GM18858 (cell line): ENCODE measurements around the gene PHEX.

ENCODE experiments used
- ATAC-seq: cut with Tn5 transposase; IDR thresholded peaks from one replicate; pipeline ENCODE4 v1.9.1; 2021; ENCODE audit not compliant: unreplicated experiment

The PHEX gene

GRCh38 chrX:22039541-22039940 is 7.4 kb downstream of the PHEX start:
- no peak for ATAC-seq

- no peak for ATAC-seq
Measured at GRCh38 chrX:22040184-22040583, 8.1 kb downstream of the PHEX start.

- no peak for ATAC-seq
Measured at GRCh38 chrX:22041907-22042530, 9.9 kb downstream of the PHEX start.

DNA sequence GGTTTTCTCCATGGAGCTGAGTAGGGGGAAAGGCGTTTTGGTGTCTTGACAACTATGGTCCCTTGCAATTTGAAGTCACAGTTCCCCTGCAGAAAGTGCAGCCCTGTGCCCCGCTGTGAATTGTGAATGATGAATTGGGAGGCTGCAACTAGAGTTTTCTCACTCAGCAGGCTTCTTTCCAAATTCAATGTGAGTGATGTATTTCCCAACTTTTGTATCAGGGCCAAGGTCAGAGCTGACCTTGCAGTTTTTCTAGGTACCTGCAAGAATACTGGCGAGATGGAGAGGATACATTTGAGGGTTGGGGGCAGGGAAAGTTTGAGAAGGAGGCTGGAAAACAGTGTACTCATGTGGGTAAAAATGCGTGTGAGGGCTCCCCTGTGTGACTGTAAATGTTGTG is 11.7 kb downstream of the PHEX start:
- ATAC-seq: no peak

DNA sequence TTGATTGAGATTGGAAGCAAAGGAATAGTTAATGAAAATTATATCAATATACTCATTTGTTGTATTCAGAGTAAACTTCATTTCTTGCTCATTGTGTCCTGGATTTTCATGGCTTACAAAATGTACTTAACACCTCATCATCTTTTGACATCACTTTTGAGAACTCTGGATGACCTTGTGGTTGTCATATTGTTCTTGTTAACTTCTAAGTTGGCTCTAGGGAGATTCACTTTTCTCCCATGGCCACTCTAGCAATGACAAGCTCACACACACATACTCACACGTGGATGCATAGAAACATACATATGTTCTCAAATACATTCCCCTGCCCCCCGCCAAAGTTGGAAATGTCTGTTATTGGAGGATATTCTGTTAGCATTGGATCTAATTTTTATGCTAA is 15.3 kb downstream of the PHEX start:
- no peak for ATAC-seq

DNA sequence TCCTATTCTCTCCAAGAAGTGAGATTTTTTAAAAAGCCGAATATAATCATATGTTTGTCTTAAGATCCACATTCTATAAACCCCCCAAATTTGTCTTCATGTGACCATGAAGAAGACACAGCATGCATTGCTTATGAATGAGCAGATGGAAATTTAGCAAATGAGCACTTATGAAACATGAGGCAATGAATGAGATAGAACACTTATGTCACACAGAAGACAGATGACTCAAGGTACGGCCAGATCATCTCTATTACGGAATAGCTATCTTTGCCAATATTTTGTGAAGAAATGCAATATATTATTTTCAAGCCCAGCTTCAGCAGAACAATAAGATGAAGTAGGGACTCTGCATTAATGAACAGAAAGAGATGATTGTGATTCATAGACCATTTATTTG is 21.4 kb downstream of the PHEX start:
- ATAC-seq: no peak

DNA sequence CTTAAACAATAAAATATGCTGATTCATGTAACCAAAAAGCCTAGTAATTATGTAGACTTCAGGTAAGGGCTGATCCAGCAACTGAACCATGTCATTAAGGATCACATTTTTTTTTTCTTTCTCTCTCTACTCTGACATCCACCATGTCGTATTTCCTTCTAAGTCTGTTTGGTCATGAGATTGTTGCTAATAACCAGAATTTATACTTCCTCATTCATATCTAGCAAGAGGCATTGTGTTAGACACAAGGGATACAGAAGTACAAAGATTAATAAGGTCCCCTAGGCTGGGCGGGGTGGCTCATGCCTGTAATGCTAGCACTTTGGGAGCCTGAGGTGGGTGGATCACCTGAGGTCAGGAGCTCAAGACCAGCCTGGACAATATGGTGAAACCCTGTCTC is 24.1 kb downstream of the PHEX start:
- ATAC-seq: peak; percentile 33

DNA sequence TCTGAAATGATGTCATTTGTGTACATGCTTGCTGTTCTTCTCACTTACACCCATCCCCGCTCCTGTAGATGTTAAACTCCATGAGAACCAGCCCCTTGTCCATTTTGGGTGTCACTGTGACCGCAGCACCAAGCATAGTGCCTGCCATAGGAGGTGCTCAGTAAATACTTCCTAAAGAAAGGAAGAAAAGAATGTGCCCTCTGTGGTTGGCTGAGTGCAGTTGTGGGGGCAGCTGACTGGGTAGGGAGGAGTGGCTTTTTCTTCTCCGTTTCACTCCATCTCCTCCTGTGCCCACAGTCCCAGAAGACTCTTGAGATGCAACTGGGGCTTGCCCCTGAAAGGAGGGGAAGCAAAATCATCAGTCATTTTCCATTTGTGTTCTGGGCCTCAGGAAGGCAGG is 25.5 kb downstream of the PHEX start:
- no peak for ATAC-seq

DNA sequence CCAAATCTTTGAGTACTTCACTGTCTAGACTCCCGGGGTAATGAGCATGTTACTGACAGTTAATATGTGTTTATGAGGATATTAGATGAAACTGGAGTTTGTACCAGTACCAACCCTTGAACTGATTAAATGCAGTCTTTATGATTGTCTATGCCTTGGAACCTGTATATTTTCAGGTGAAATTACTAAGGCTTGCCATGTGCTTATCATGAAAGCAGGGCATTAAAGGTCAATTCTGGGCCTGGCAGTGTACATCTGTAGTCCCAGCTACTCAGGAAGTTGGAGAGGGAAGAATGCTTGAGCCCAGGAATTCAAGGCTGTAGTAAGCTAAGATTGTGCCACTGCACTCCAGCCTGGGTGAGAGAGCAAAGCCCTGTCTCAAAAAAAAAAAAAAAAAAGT is 27.6 kb downstream of the PHEX start:
- no peak for ATAC-seq

DNA sequence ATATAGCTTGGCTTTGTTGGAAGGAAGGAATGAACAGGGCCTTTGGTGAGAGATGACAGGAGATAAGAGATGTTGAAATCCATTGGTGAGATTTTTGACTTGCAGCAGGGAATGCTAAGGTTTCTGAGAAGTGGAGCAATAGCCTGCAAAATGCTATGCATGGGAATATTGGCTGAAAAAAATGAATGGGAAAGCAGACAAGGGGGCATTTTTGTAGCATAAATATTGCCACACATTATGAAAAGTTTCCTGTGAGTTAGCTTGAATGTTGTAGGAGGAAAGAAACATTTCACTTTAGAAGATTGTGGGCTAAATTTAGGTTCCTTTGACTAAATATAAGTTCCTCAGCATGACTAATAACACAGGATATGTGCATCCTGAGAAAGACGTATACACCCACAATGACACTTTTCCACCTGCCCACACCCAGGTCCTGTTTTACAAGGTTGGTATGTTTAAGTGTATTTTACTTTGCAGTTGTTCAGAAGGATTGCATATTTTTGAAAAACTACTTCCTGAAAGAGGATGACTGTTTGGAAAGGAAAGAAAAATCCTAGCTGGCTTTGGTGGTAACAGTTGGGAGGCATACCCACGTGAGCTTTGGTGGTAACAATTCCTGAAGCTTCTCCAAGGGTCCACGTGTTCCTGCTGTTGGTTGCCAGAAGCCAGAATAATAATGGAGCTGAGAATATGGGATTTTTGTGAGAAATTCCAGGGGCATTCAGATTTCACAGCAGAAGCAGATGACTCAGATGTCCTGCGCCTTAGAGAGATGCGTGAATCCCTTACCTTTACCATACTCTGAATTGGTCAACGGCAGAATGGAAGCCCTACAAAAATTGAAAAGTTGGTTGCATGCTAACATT is 28.5 kb downstream of the PHEX start:
- ATAC-seq: peak; percentile 59

GRCh38 chrX:22063284-22063683 is 31.2 kb downstream of the PHEX start:
- peak; percentile 82 for ATAC-seq

DNA sequence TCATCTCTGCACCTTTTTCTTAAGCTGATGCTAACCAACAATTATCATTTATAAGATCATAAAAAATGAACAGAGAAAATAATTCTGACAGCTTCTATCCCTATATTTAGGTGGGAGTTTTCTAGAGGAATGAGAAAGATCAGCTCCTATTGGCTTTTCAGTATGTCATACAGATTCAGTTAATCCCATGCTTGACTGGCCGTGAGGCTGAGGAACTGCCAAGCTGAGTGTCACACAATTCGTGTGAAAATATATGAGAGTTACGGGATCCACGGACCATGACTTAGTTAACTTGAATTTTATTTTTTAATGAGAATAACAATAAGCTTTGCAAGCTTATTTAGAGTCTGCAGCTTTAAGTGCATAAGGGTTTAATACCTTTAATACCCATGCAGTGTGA is 37.5 kb downstream of the PHEX start:
- ATAC-seq: no peak

- no peak for ATAC-seq
Measured at GRCh38 chrX:22073928-22074327, 41.8 kb downstream of the PHEX start.

DNA sequence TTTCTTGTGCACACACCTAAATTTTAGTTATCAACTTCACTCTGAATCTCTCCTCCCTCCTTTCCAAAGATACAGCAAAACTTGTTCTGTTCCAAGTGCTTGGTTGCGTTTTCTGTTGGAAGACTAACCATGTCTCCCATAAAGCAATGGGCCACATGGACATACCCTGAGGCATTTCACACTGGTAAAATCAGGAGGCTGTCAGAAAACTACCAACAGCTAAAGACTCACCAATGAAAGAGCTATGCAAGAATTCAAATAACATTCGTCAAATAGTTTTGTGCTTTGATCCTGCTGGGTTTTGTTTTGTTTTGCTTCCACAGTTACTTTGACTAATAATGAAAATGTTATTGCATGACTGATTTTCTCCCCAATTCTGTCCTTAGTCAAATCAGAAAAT is 46.0 kb downstream of the PHEX start:
- no peak for ATAC-seq

DNA sequence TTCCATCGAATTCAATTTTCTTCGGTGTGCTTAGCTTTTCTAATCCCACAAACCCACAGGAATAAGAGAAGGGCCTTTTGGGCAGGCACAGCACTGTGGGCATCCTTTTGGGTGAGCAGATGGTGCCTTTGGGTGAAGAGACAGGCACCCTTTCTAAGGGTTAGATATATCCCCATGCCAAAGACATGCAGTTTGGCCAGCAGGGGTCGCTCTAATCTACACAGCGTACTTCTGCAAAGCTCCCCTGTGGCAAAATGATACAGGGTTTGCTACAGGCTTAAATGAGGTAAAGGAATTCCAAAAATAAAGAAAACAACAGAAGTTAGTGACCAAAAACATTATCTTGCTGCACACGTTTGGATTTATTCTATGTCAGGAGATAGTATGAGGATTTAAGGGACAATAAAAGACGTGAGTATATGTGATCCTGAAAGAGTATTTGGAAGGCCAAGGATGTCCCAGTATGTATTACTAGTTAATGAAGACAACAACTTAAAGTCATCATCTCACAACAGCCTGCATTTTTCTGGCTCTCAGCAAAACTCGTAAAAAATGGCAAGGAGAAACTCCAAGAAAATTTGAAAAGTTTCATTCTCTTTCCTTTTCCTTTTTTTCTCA is 49.5 kb downstream of the PHEX start:
- ATAC-seq: peak; percentile 72

DNA sequence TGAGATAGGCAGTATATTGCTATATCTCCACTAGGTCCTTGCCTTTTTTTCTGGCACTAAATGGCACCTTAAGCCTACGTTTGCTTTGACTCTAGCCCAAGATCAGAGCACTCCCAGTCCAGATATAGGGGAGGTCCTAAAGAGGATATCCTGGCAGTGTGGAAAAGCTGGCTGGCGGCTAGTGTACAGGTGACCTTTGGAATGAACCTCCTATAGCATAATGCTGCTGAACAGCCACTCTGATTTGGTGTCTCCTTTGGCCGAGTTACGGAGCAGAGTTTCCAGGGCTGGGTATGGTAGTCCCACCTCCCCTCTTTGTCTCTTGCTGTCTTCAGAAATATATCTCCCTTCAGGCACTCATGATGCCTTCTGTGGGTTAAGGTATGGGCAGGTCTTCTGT is 53.9 kb downstream of the PHEX start:
- ATAC-seq: no peak

DNA sequence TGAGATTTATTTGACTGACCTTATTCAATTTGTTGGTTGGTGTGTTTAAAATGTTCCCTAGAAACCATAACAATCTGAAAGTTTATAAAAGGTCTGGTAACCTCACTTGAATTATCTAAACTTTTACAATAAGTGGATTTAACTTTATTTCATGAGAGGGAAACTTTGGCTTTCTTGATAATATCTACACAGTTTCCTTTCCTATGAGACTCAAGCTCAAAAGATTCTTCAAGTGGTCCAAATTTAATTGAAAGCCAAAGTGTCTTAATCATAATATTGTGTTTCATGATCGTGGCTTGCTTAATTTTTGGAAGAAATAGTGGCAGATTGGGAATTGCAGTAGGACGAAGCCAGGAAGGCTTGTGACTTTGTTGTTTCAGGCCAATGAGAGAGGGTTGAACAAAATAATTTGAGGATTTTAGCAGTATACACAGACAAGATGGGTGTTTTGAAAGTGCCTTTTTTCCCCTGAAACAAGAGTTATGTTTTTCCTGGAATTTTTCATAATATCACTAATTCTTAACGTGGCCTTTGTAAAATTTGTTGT is 55.0 kb downstream of the PHEX start:
- no peak for ATAC-seq

- ATAC-seq: no peak
Measured at GRCh38 chrX:22088326-22088725, 56.2 kb downstream of the PHEX start.

GRCh38 chrX:22090181-22090580 is 58.1 kb downstream of the PHEX start:
- ATAC-seq: no peak

- no peak for ATAC-seq
Measured at GRCh38 chrX:22093550-22093949, 61.4 kb downstream of the PHEX start.

DNA sequence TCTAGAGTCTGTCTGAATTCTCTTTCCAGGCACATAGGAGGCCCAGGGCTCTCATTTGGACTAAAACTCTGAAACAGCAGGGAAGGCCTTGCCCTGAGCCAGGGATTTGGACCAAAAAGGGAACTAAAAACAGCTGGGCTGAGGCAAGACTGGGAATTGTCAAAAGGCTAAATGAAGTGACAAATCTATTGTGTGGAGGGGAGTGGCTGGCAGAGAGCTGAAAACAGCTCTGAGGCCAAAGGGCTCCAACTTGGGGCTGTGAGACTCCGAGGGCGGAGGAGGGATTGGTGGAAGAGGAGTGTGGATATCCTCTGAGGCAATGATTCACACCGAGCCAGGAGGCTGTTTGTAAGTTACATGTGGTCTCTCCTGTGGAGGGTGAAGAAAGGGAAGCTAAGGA is 63.2 kb downstream of the PHEX start:
- no peak for ATAC-seq

DNA sequence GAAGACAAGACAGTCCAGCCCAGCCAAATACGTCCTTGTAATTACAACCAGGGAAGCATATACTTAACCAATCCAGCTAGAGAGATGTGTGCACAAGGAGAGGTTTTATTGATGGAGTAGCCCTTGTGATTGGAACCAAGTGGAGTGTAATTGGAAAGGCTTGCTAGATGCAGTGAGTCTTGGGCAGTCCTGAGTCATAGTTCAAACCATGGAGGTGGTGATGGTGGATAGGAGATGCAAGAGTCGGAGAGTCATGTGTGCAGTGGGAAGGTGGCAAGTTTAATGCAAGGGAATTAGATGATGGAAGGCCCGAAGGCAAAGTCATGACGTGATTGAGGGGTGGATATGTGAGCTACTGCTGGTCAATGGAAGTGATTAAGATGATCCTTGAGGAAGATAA is 63.7 kb downstream of the PHEX start:
- no peak for ATAC-seq
